ENCODE results near the gene ERBB4.

ERBB4 gene

GRCh38 chr2:212098966-212099365 is 439.6 kb downstream of the ERBB4 start:
- Histone ChIP-seq H3K36me3 (ENCODE audit: insufficient read depth, low read length) (no peaks in the 10 kb centered on the region), H3K4me3 (ENCODE audit: low read length, poor library complexity, severe bottlenecking) (no peak overlapping the region), H3K79me2 (ENCODE audit: insufficient read depth, low read length) (no peaks in the 10 kb centered on the region), H3K9ac (ENCODE audit: low read depth, low read length, poor library complexity, severe bottlenecking) (no peak overlapping the region), H3K27me3 (ENCODE audit: insufficient read depth, low read length, poor library complexity, severe bottlenecking) (no peaks in the 10 kb centered on the region), H3K4me1 (ENCODE audit: insufficient read depth, low read length, poor library complexity, severe bottlenecking) (no peaks in the 10 kb centered on the region), H3F3A (ENCODE audit: low read depth) (no peaks in the 10 kb centered on the region), H2AFZ (ENCODE audit: low read length) (no peak overlapping the region), H4K20me1 (ENCODE audit: insufficient read depth, low read length, poor library complexity, severe bottlenecking) (no peaks in the 10 kb centered on the region), H3K9me3 (ENCODE audit: insufficient read depth, low read depth, low read length) (no peaks in the 10 kb centered on the region), H3K4me2 (ENCODE audit: low read depth, low read length, poor library complexity, severe bottlenecking) (no peak overlapping the region), H3K9me2 (replicated peaks; ENCODE audit: low read depth, low read length) (no peaks in the 10 kb centered on the region)
- TF ChIP-seq EZH2phosphoT487 (IDR thresholded peaks at IDR 0.05; ENCODE audit: borderline replicate concordance) (no peak), CTCF (conservative IDR thresholded peaks at IDR 0.05; ENCODE audit: low read length) (no peak)

DNA sequence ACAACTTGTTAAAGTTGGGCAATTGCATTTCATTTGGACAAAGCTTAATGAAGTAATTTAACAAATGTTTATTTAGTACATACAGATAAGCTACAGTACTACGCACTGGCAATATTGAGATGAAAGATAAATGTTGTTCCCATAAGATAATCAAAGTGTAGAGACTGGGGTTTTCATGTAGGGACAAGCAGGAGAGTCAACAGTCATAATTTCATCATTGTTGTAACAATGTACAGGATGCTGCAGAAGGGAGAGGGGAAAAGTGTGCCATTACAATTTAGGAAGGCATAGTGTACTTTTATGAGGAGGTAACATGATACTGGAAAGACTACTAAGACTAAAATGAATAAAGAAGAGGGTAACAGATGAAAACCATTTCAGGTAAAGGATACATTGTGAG is 441.6 kb downstream of the ERBB4 start:
- no peaks in the 10 kb centered on the region for H3K27me3 ChIP-seq (ENCODE audit: insufficient read depth, low read length, poor library complexity, severe bottlenecking)
- no peaks in the 10 kb centered on the region for H3F3A ChIP-seq (ENCODE audit: low read depth)
- H3K4me2 ChIP-seq (ENCODE audit: low read depth, low read length, poor library complexity, severe bottlenecking): no peak overlapping the region
- H2AFZ ChIP-seq (ENCODE audit: low read length): no peak overlapping the region
- H4K20me1 ChIP-seq (ENCODE audit: insufficient read depth, low read length, poor library complexity, severe bottlenecking): no peaks in the 10 kb centered on the region
- no peaks in the 10 kb centered on the region for H3K4me1 ChIP-seq (ENCODE audit: insufficient read depth, low read length, poor library complexity, severe bottlenecking)
- H3K9me3 ChIP-seq (ENCODE audit: insufficient read depth, low read depth, low read length): no peaks in the 10 kb centered on the region
- H3K9ac ChIP-seq (ENCODE audit: low read depth, low read length, poor library complexity, severe bottlenecking): no peak overlapping the region
- TF ChIP-seq CTCF (conservative IDR thresholded peaks at IDR 0.05; ENCODE audit: low read length) (no peak), EZH2phosphoT487 (IDR thresholded peaks at IDR 0.05; ENCODE audit: borderline replicate concordance) (no peak)
- no peak overlapping the region for H3K4me3 ChIP-seq (ENCODE audit: low read length, poor library complexity, severe bottlenecking)
- no peaks in the 10 kb centered on the region for H3K9me2 ChIP-seq (replicated peaks; ENCODE audit: low read depth, low read length)
- no peaks in the 10 kb centered on the region for H3K36me3 ChIP-seq (ENCODE audit: insufficient read depth, low read length)
- H3K79me2 ChIP-seq (ENCODE audit: insufficient read depth, low read length): no peaks in the 10 kb centered on the region

DNA sequence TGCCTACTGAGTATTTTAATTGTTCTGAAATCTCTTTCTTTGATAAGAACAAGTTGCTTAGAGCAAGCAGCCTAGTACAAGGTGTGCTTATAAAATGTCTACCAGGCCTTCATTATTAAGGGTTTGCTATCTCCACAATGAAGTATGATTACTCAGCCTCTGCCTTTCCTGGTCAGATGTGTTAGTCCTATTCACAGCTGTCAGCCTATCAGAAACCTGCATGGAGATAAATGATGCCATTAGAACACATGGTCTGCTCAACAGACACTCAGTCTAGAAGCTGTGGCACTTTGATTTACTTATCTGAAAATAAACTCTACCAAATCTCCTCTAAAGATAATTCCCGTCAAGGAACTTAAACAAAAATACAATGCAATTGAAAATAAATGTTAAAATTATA is 448.7 kb downstream of the ERBB4 start:
- Histone ChIP-seq H2AFZ (ENCODE audit: low read length) (no peak overlapping the region), H3K9me3 (ENCODE audit: insufficient read depth, low read depth, low read length) (no peaks in the 10 kb centered on the region), H3K36me3 (ENCODE audit: insufficient read depth, low read length) (no peaks in the 10 kb centered on the region), H3K79me2 (ENCODE audit: insufficient read depth, low read length) (no peaks in the 10 kb centered on the region), H3K4me1 (ENCODE audit: insufficient read depth, low read length, poor library complexity, severe bottlenecking) (no peaks in the 10 kb centered on the region), H3F3A (ENCODE audit: low read depth) (no peaks in the 10 kb centered on the region), H3K4me3 (ENCODE audit: low read length, poor library complexity, severe bottlenecking) (no peak overlapping the region), H3K9me2 (replicated peaks; ENCODE audit: low read depth, low read length) (no peaks in the 10 kb centered on the region), H3K9ac (ENCODE audit: low read depth, low read length, poor library complexity, severe bottlenecking) (no peak overlapping the region), H4K20me1 (ENCODE audit: insufficient read depth, low read length, poor library complexity, severe bottlenecking) (no peaks in the 10 kb centered on the region), H3K4me2 (ENCODE audit: low read depth, low read length, poor library complexity, severe bottlenecking) (no peak overlapping the region), H3K27me3 (ENCODE audit: insufficient read depth, low read length, poor library complexity, severe bottlenecking) (no peaks in the 10 kb centered on the region)
- TF ChIP-seq CTCF (conservative IDR thresholded peaks at IDR 0.05; ENCODE audit: low read length) (no peak), EZH2phosphoT487 (IDR thresholded peaks at IDR 0.05; ENCODE audit: borderline replicate concordance) (no peak)
